Measurements from ENCODE around the gene MORN1. TPM values are rescaled to one million over a fixed set of nuclear protein-coding genes. Genes with fewer than 3 reads are reported as not detected.

Gene MORN1
- total and polyA plus RNA-seq, 10 of the 15 experiments (the other 5 are each of a cell fraction or from before 2014, with no cell fraction given), result 0.76 to 7.9 (median 5.5) TPM

GRCh38 chr1:2278591-2279209 is 112.7 kb downstream of the MORN1 start:
- H3K79me2 ChIP-seq (ENCODE audit: control insufficient read depth, insufficient read depth, low read length), result no peaks in the 10 kb centered on the region
- ChIA-PET POLR2A (no interaction called here), SMC1A (ENCODE audit: uncharacterized antibody, unreplicated experiment) (no interaction called here), RAD21 (ENCODE audit: unreplicated experiment) (no interaction called here), CTCF (no interaction called here)
- 82% methylated on average over 16 of the region's 16 CpGs for WGBS (ENCODE audit: insufficient coverage, insufficient replicate concordance, low lambda C conversion rate, missing lambda C conversion rate)
- ATAC-seq (no peak), DNase-seq (ENCODE audit: low read depth, low spot score) (no peak), FAIRE-seq (no peak)
- H3K27me3 ChIP-seq (replicated peaks in 1 of 2; ENCODE audit: control insufficient read depth in 2 of 2, insufficient read depth in 2 of 2, low read length in 1 of 2), result no peaks in the 10 kb centered on the region
- in situ Hi-C loops (cut with MboI) (no loop called here), intact Hi-C loops (cut with micrococcal nuclease; ENCODE audit: unreplicated experiment) (no loop called here)
- H3K4me3 ChIP-seq, result no peak overlapping the region
- TF ChIP-seq MXI1 (IDR thresholded peaks at IDR 0.05; ENCODE audit: low read depth, low read length), result no peak
- TF ChIP-seq SREBF2 (IDR thresholded peaks at IDR 0.05; ENCODE audit: low read length), result no peak
- no peak for TF ChIP-seq CHD1 (IDR thresholded peaks at IDR 0.05; ENCODE audit: low read depth, low read length)
- no peak for TF ChIP-seq JUNB (IDR thresholded peaks at IDR 0.05)
- TF ChIP-seq MEF2A (IDR thresholded peaks at IDR 0.05; ENCODE audit: insufficient read depth, low read depth, low read length), result no peak
- no peak for TF ChIP-seq EZH2 (IDR thresholded peaks at IDR 0.05; ENCODE audit: borderline replicate concordance, control insufficient read depth, low read depth, low read length)
- TF ChIP-seq ZBTB11 (CRISPR knock-in tag; IDR thresholded peaks at IDR 0.05), result no peak
- TF ChIP-seq CBX5 (IDR thresholded peaks at IDR 0.05; ENCODE audit: low read depth), result no peak
- peaks cover 0 to 9% of the 10 kb centered on the region in 2 experiments; a peak in 2 of 4 replicates for H3K36me3 ChIP-seq (ENCODE audit: control insufficient read depth in 2 of 2, insufficient read depth in 2 of 2, low read length in 1 of 2)
- no TSS peak for BruUV-seq (replicated peaks)
- no peaks in the 10 kb centered on the region for H4K20me1 ChIP-seq (ENCODE audit: control insufficient read depth, insufficient read depth)
- H3K27ac ChIP-seq (ENCODE audit: control insufficient read depth, insufficient read depth), result no peak overlapping the region
- H3K4me2 ChIP-seq (ENCODE audit: control insufficient read depth, insufficient read depth), result no peak overlapping the region
- no peak overlapping the region for H3K9ac ChIP-seq (ENCODE audit: control insufficient read depth, insufficient read depth, low read length)
- H2AFZ ChIP-seq (ENCODE audit: control insufficient read depth, low read depth, low read length), result no peak overlapping the region
- no peaks in the 10 kb centered on the region for H3K4me1 ChIP-seq (ENCODE audit: control insufficient read depth, insufficient read depth, low read length)
- H3K9me3 ChIP-seq (replicated peaks; ENCODE audit: control insufficient read depth, insufficient read depth, low read length), result no peaks in the 10 kb centered on the region; the same call in 2 of the 3 replicates

Data from GM12878 (cell line).